ENCODE measurements around the gene CD84.

The CD84 gene

GRCh38 chr1:160581961-160582360 lies 2.7 kb upstream of the CD84 start:
- no peak for TF ChIP-seq CTCF (IDR thresholded peaks at IDR 0.05; ENCODE audit: low read length, missing control alignments)
- no peak overlapping the region for H3K4me3 ChIP-seq (replicated peaks; ENCODE audit: low read depth, low read length)
- DNase-seq (ENCODE audit: low read depth) = no peak

- H3K4me3 ChIP-seq (replicated peaks; ENCODE audit: low read depth, low read length) = no peak overlapping the region
- no peak for DNase-seq (ENCODE audit: low read depth)
- no peak for TF ChIP-seq CTCF (IDR thresholded peaks at IDR 0.05; ENCODE audit: low read length, missing control alignments)
These were observed 1.0 kb upstream of the CD84 start for GRCh38 chr1:160580221-160580812.

- no peak overlapping the region for H3K4me3 ChIP-seq (replicated peaks; ENCODE audit: low read depth, low read length)
- no peak for TF ChIP-seq CTCF (IDR thresholded peaks at IDR 0.05; ENCODE audit: low read length, missing control alignments)
- DNase-seq (ENCODE audit: low read depth) = no peak
These were observed 638 bp downstream of the CD84 start for GRCh38 chr1:160578525-160579191.

- DNase-seq (ENCODE audit: low read depth) = no peak
- H3K4me3 ChIP-seq (replicated peaks; ENCODE audit: low read depth, low read length) = no peak overlapping the region
- no peak for TF ChIP-seq CTCF (IDR thresholded peaks at IDR 0.05; ENCODE audit: low read length, missing control alignments)
These were observed 1.1 kb downstream of the CD84 start for GRCh38 chr1:160578175-160578524.

- H3K4me3 ChIP-seq (replicated peaks; ENCODE audit: low read depth, low read length) = no peak overlapping the region
- TF ChIP-seq CTCF (IDR thresholded peaks at IDR 0.05; ENCODE audit: low read length, missing control alignments) = no peak
- no peak for DNase-seq (ENCODE audit: low read depth)
These were observed 1.6 kb downstream of the CD84 start for GRCh38 chr1:160577671-160578070.

GRCh38 chr1:160576884-160577283 lies 2.4 kb downstream of the CD84 start:
- no peak for TF ChIP-seq CTCF (IDR thresholded peaks at IDR 0.05; ENCODE audit: low read length, missing control alignments)
- DNase-seq (ENCODE audit: low read depth) = no peak
- H3K4me3 ChIP-seq (replicated peaks; ENCODE audit: low read depth, low read length) = no peak overlapping the region

GRCh38 chr1:160576390-160576789 lies 2.9 kb downstream of the CD84 start:
- no peak for TF ChIP-seq CTCF (IDR thresholded peaks at IDR 0.05; ENCODE audit: low read length, missing control alignments)
- H3K4me3 ChIP-seq (replicated peaks; ENCODE audit: low read depth, low read length) = no peak overlapping the region
- no peak for DNase-seq (ENCODE audit: low read depth)
